SK-N-SH (cell line): Measurements from ENCODE around the gene SHISAL1. TPM values are rescaled to one million over a fixed set of nuclear protein-coding genes. Genes with fewer than 3 reads are reported as not detected.

Experiments used
- CTCF ChIA-PET: fragments of 300-600, 350-600 bp; formaldehyde crosslinking; extraction: SDS; loops from one replicate; lab custom pipeline; 2021; lab: Yijun Ruan, JAX
- POLR2A ChIA-PET: fragments of 350-600 bp; sonication (Branson Sonifier 250); formaldehyde crosslinking; extraction: SDS; loops from one replicate; lab custom pipeline; 2020; ENCODE audit warnings: antibody characterized with exemption, inconsistent platforms; lab: Yijun Ruan, JAX
- DNase-seq: peaks from one replicate; pipeline ENCODE4 v3.0.0; 2012
- H2AFZ ChIP-seq: fragments of 200-600 bp; sonication (generic); 2 replicates; pipeline ENCODE4 v1.8.1; 2016; ENCODE audit warnings: antibody characterized with exemption, mild to moderate bottlenecking, low read depth
- H3F3A ChIP-seq: fragments of 200-600 bp; sonication (generic); replicated peaks from 2 replicates; pipeline ENCODE3; 2016; ENCODE audit warnings: antibody characterized with exemption, mild to moderate bottlenecking; ENCODE audit not compliant: insufficient read depth
- H3K27ac ChIP-seq, 2 experiments: fragments of 200-500 bp in 1 of 2; fragments of 200-600 bp in 1 of 2; sonication (Bioruptor generic) in 1 of 2; sonication (generic), shearing (Covaris generic) in 1 of 2; 2 replicates each; pipeline versions ENCODE4 v1.5.1 to v1.6.1; 2014 to 2016; ENCODE audit warnings: low read depth in 2 of 2, inconsistent platforms in 1 of 2, low read length in 1 of 2, mild to moderate bottlenecking in 1 of 2, mixed read lengths in 1 of 2
- H3K27me3 ChIP-seq: fragments of 200-600 bp; sonication (generic), shearing (Covaris generic); 2 replicates; pipeline ENCODE4 v1.6.1; 2016; ENCODE audit warnings: mixed run types; ENCODE audit not compliant: insufficient read depth
- H3K36me3 ChIP-seq, 2 experiments: fragments of 200-500 bp in 1 of 2; fragments of 200-600 bp in 1 of 2; sonication (Bioruptor generic) in 1 of 2; sonication (generic) in 1 of 2; replicated peaks in 1 of 2; 2 replicates each; pipeline versions ENCODE3 to v1.5.1; 2014 to 2016; ENCODE audit warnings: low read length in 1 of 2, mild to moderate bottlenecking in 1 of 2; ENCODE audit not compliant: insufficient read depth in 2 of 2, control insufficient read depth in 1 of 2
- H3K4me1 ChIP-seq, 2 experiments: fragments of 200-500 bp in 1 of 2; fragments of 200-600 bp in 1 of 2; sonication (Bioruptor generic) in 1 of 2; sonication (generic), shearing (Covaris generic) in 1 of 2; 2 replicates each; pipeline versions ENCODE4 v1.5.1 to v1.6.1; 2014 to 2016; ENCODE audit warnings: low read depth in 1 of 2, low read length in 1 of 2, mixed run types in 1 of 2; ENCODE audit not compliant: insufficient read depth in 2 of 2, control insufficient read depth in 1 of 2
- H3K4me2 ChIP-seq: fragments of 200-600 bp; sonication (generic), shearing (Covaris generic); 2 replicates; pipeline ENCODE4 v1.6.1; 2017; ENCODE audit warnings: mixed run types
- H3K4me3 ChIP-seq, 2 experiments: fragments of 200-500 bp in 1 of 2; fragments of 200-600 bp in 1 of 2; sonication (Bioruptor generic) in 1 of 2; sonication (generic), shearing (Covaris generic) in 1 of 2; 2 replicates each; pipeline versions ENCODE4 v1.5.1 to v1.8.1; 2014 to 2016; ENCODE audit warnings: low read depth in 2 of 2, inconsistent platforms in 1 of 2, low read length in 1 of 2, mild to moderate bottlenecking in 1 of 2, mixed read lengths in 1 of 2, moderate library complexity in 1 of 2
- H3K79me2 ChIP-seq: fragments of 200-600 bp; sonication (generic); 2 replicates; pipeline ENCODE4 v1.8.1; 2017; ENCODE audit warnings: mild to moderate bottlenecking; ENCODE audit not compliant: insufficient read depth
- H3K9ac ChIP-seq: fragments of 200-600 bp; sonication (generic); 2 replicates; pipeline ENCODE4 v1.6.1; 2017; ENCODE audit warnings: mixed run types
- H3K9me2 ChIP-seq: fragments of 200-600 bp; sonication (generic); 2 replicates; pipeline ENCODE4 v1.6.1; 2017; ENCODE audit warnings: mixed run types
- H3K9me3 ChIP-seq: fragments of 200-600 bp; sonication (generic); 2 replicates; pipeline ENCODE4 v1.6.1; 2017; ENCODE audit warnings: mixed run types, mild to moderate bottlenecking, moderate library complexity
- H4K20me1 ChIP-seq: fragments of 200-600 bp; sonication (generic); 2 replicates; pipeline ENCODE4 v1.6.1; 2017; ENCODE audit warnings: mild to moderate bottlenecking, mixed run types; ENCODE audit not compliant: insufficient read depth
- CHD2 ChIP-seq: fragments of 150-350 bp; IDR thresholded peaks from 2 replicates; pipeline ENCODE4 v1.6.1; 2018; ENCODE audit warnings: low read length; ENCODE audit not compliant: partially characterized antibody
- ELF1 ChIP-seq: IDR thresholded peaks from 2 replicates; pipeline ENCODE4 v1.4.0; 2012
- EZH2phosphoT487 ChIP-seq: fragments of 200-600 bp; sonication (generic); IDR thresholded peaks from 2 replicates; pipeline ENCODE4 v1.6.1; 2017; ENCODE audit warnings: low read depth, mixed run types, mild to moderate bottlenecking, antibody characterized with exemption, moderate library complexity, borderline replicate concordance
- FOXJ3 ChIP-seq: sonication (generic); formaldehyde crosslinking; IDR thresholded peaks from 2 replicates; pipeline ENCODE4 v1.5.1; 2020; ENCODE audit warnings: mild to moderate bottlenecking, missing genetic modification reagents
- FOXM1 ChIP-seq: IDR thresholded peaks from 2 replicates; pipeline ENCODE4 v1.4.0; 2012; ENCODE audit warnings: low read depth, mild to moderate bottlenecking
- JUND ChIP-seq: IDR thresholded peaks from 2 replicates; pipeline ENCODE4 v1.4.0; 2012
- MXI1 ChIP-seq: IDR thresholded peaks from 2 replicates; pipeline ENCODE4 v1.6.1; 2012; ENCODE audit warnings: mild to moderate bottlenecking, low read depth, low read length, improper control_type of control experiment
- NRF1 ChIP-seq: IDR thresholded peaks from 2 replicates; pipeline ENCODE4 v1.6.1; 2012; ENCODE audit warnings: low read depth, mild to moderate bottlenecking, low read length
- RAD21 ChIP-seq: IDR thresholded peaks from 2 replicates; pipeline ENCODE4 v1.6.1; 2012; ENCODE audit warnings: mild to moderate bottlenecking, low read length
- RCOR1 ChIP-seq: fragments of 150-350 bp; IDR thresholded peaks from 2 replicates; pipeline ENCODE4 v1.6.1; 2017; ENCODE audit warnings: antibody characterized with exemption, low read length
- RXRA ChIP-seq: IDR thresholded peaks from 2 replicates; pipeline ENCODE4 v1.4.0; 2012; ENCODE audit warnings: low read depth, mild to moderate bottlenecking, borderline replicate concordance
- SIN3A ChIP-seq: IDR thresholded peaks from 2 replicates; pipeline ENCODE4 v1.6.1; 2012; ENCODE audit warnings: low read depth, mild to moderate bottlenecking, low read length, moderate library complexity, borderline replicate concordance
- SMC3 ChIP-seq: IDR thresholded peaks from 2 replicates; pipeline ENCODE4 v1.6.1; 2012; ENCODE audit warnings: low read depth, low read length, improper control_type of control experiment
- TCF12 ChIP-seq: IDR thresholded peaks from 2 replicates; pipeline ENCODE4 v1.4.0; 2012
- WGBS: methylation state at CpG from one replicate; pipeline ENCODE4 v1.1.6; 2017; ENCODE audit warnings: low lambda C conversion rate; 5-methylcytosine and 5-hydroxymethylcytosine counted together
- polyA plus RNA-seq, 3 experiments: library from polyadenylated mRNA; depleted of rRNA; stranded (reverse); fragments of >200 nt; gene quantifications; 2 replicates each; pipeline ENCODE4 v1.2.3, GENCODE V29; 2012
- TF ChIP-seq, protein P1 (sequence below): fragments of 200-600 bp; sonication (generic); IDR thresholded peaks from 2 replicates; pipeline ENCODE4 v1.6.1; 2017; ENCODE audit warnings: antibody characterized with exemption, mild to moderate bottlenecking, moderate library complexity
- TF ChIP-seq, protein P2 (sequence below): IDR thresholded peaks from 2 replicates; pipeline ENCODE4 v1.4.0; 2012; ENCODE audit warnings: low read depth, borderline replicate concordance
- TF ChIP-seq, protein P3 (sequence below): IDR thresholded peaks from 2 replicates; pipeline ENCODE4 v1.4.0; 2012; ENCODE audit warnings: low read depth, borderline replicate concordance
- TF ChIP-seq, protein P4 (sequence below): IDR thresholded peaks from 2 replicates; pipeline ENCODE4 v1.6.1; 2012; ENCODE audit warnings: mild to moderate bottlenecking, low read depth, low read length, moderate library complexity

Gene SHISAL1
- polyA plus RNA-seq, 1 of the 3 experiments (the other 2 are of a cell fraction) = 0.10 TPM

DNA sequence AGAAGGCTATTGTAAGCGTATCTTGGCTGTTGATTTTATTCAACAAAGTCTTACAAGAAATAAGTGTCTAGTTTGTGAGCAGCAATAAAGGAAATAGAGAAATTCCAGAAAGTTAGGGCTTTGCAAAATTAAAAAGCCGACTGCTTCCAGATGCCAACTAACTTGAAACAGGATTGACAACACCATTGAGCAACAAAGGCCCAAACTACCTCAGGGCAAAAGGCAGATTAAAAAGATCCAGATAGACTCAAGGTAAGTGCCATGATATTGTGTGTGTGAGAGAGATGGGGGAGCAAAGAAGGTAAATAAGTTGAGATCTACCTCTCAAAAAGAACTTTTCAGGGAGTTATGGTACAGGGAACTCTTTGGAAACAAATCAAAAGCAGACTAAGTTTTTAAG lies 82.9 kb downstream of the SHISAL1 start (continued):
- TF ChIP-seq, protein P1, sequence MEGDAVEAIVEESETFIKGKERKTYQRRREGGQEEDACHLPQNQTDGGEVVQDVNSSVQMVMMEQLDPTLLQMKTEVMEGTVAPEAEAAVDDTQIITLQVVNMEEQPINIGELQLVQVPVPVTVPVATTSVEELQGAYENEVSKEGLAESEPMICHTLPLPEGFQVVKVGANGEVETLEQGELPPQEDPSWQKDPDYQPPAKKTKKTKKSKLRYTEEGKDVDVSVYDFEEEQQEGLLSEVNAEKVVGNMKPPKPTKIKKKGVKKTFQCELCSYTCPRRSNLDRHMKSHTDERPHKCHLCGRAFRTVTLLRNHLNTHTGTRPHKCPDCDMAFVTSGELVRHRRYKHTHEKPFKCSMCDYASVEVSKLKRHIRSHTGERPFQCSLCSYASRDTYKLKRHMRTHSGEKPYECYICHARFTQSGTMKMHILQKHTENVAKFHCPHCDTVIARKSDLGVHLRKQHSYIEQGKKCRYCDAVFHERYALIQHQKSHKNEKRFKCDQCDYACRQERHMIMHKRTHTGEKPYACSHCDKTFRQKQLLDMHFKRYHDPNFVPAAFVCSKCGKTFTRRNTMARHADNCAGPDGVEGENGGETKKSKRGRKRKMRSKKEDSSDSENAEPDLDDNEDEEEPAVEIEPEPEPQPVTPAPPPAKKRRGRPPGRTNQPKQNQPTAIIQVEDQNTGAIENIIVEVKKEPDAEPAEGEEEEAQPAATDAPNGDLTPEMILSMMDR = no peak
- TF ChIP-seq RAD21 (no peak), TCF12 (no peak)

DNA sequence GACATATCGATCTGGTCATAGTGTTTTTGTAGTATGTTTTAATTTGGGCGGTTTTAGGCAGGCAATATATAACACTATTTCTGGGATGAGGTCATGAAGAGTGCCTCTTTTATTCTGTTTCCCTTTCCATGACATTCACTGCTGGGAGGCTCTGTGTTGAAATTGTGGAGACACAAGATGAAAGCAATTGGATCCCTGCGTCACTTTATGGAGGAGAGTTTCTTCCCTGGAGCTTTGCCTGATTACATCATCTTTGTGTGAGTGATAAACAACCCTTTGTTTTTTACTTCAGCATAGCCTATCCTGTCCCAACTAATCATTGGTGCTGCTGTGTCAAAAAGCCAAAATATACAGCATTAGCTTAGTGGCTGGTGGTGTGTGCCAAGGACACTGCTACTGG lies 83.4 kb downstream of the SHISAL1 start:
- no peak overlapping the region for H3K4me2 ChIP-seq
- H3K9me3 ChIP-seq = no peaks in the 10 kb centered on the region; the same call in 1 of the 2 replicates
- no peak overlapping the region for H3K27ac ChIP-seq
- H3K4me3 ChIP-seq = no peak overlapping the region
- H3K9ac ChIP-seq = no peak overlapping the region
- H3F3A ChIP-seq = no peaks in the 10 kb centered on the region
- no peaks in the 10 kb centered on the region for H3K27me3 ChIP-seq
- no peaks in the 10 kb centered on the region for H3K79me2 ChIP-seq
- H2AFZ ChIP-seq = no peak overlapping the region
- no peak for DNase-seq
- CTCF ChIA-PET = no interaction called here
- H3K36me3 ChIP-seq = no peaks in the 10 kb centered on the region
- 24% methylated on average over 3 of the region's 3 CpGs for WGBS
- H3K4me1 ChIP-seq = no peaks in the 10 kb centered on the region
- TF ChIP-seq SIN3A = no peak
- no peak for TF ChIP-seq EZH2phosphoT487
- no peak for TF ChIP-seq CHD2
- no peak for TF ChIP-seq FOXM1
- no peak for TF ChIP-seq RAD21
- TF ChIP-seq, protein P2, sequence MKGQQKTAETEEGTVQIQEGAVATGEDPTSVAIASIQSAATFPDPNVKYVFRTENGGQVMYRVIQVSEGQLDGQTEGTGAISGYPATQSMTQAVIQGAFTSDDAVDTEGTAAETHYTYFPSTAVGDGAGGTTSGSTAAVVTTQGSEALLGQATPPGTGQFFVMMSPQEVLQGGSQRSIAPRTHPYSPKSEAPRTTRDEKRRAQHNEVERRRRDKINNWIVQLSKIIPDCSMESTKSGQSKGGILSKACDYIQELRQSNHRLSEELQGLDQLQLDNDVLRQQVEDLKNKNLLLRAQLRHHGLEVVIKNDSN = no peak
- no peak for TF ChIP-seq MXI1
- no peak for TF ChIP-seq NRF1
- TF ChIP-seq JUND = no peak
- no peak for TF ChIP-seq FOXJ3 (CRISPR knock-in tag)
- no peaks in the 10 kb centered on the region for H3K9me2 ChIP-seq
- POLR2A ChIA-PET = no interaction called here
- H4K20me1 ChIP-seq = no peaks in the 10 kb centered on the region

DNA sequence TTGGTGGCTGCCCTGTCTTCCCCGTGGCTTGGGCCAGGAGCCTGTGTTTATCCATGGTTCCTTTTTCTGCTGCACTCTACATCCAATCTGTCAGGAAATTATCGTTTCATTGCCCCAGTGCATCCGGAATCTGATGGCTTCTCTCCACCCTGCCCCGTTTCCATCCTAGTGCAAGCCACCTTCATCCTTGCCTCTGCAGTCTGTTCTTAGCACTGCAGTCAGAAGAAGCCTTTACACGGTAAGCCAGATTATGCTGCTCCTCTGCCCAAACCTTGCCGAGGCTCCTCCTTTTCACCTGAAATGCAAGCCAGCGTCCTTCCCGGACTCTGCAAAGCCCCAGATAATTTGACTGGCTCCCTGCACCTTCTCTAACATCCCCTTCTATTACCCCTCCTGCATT lies 86.9 kb downstream of the SHISAL1 start:
- WGBS = 19% methylated on average over 8 of the region's 8 CpGs
- Histone ChIP-seq H3F3A (no peaks in the 10 kb centered on the region), H3K4me2 (no peak overlapping the region), H3K9me3 (no peaks in the 10 kb centered on the region; the same call in 1 of the 2 replicates), H3K4me3 (no peak overlapping the region), H3K27me3 (no peaks in the 10 kb centered on the region), H3K79me2 (no peaks in the 10 kb centered on the region), H3K9me2 (no peaks in the 10 kb centered on the region), H3K27ac (no peak overlapping the region), H2AFZ (no peak overlapping the region), H4K20me1 (no peaks in the 10 kb centered on the region), H3K36me3 (no peaks in the 10 kb centered on the region), H3K4me1 (no peaks in the 10 kb centered on the region), H3K9ac (no peak overlapping the region)
- ChIA-PET CTCF (no interaction called here), POLR2A (no interaction called here)
- no peak for DNase-seq
- TF ChIP-seq TCF12 = no peak
- no peak for TF ChIP-seq ELF1
- TF ChIP-seq MXI1 = no peak
- TF ChIP-seq, protein P3, sequence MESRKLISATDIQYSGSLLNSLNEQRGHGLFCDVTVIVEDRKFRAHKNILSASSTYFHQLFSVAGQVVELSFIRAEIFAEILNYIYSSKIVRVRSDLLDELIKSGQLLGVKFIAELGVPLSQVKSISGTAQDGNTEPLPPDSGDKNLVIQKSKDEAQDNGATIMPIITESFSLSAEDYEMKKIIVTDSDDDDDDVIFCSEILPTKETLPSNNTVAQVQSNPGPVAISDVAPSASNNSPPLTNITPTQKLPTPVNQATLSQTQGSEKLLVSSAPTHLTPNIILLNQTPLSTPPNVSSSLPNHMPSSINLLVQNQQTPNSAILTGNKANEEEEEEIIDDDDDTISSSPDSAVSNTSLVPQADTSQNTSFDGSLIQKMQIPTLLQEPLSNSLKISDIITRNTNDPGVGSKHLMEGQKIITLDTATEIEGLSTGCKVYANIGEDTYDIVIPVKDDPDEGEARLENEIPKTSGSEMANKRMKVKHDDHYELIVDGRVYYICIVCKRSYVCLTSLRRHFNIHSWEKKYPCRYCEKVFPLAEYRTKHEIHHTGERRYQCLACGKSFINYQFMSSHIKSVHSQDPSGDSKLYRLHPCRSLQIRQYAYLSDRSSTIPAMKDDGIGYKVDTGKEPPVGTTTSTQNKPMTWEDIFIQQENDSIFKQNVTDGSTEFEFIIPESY = no peak
- no peak for TF ChIP-seq RXRA
- no peak for TF ChIP-seq FOXM1
- TF ChIP-seq, protein P4, sequence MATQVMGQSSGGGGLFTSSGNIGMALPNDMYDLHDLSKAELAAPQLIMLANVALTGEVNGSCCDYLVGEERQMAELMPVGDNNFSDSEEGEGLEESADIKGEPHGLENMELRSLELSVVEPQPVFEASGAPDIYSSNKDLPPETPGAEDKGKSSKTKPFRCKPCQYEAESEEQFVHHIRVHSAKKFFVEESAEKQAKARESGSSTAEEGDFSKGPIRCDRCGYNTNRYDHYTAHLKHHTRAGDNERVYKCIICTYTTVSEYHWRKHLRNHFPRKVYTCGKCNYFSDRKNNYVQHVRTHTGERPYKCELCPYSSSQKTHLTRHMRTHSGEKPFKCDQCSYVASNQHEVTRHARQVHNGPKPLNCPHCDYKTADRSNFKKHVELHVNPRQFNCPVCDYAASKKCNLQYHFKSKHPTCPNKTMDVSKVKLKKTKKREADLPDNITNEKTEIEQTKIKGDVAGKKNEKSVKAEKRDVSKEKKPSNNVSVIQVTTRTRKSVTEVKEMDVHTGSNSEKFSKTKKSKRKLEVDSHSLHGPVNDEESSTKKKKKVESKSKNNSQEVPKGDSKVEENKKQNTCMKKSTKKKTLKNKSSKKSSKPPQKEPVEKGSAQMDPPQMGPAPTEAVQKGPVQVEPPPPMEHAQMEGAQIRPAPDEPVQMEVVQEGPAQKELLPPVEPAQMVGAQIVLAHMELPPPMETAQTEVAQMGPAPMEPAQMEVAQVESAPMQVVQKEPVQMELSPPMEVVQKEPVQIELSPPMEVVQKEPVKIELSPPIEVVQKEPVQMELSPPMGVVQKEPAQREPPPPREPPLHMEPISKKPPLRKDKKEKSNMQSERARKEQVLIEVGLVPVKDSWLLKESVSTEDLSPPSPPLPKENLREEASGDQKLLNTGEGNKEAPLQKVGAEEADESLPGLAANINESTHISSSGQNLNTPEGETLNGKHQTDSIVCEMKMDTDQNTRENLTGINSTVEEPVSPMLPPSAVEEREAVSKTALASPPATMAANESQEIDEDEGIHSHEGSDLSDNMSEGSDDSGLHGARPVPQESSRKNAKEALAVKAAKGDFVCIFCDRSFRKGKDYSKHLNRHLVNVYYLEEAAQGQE = no peak
- TF ChIP-seq RCOR1 = no peak
- no peak for TF ChIP-seq SMC3
- TF ChIP-seq, protein P2 = no peak
